ENCODE results near the gene CCDC81.
"Not testable (repeated sequence)": the region's sequence is repeated elsewhere in the genome, so short reads cannot be mapped to it uniquely, and the experiment has no call there.

Gene CCDC81

DNA sequence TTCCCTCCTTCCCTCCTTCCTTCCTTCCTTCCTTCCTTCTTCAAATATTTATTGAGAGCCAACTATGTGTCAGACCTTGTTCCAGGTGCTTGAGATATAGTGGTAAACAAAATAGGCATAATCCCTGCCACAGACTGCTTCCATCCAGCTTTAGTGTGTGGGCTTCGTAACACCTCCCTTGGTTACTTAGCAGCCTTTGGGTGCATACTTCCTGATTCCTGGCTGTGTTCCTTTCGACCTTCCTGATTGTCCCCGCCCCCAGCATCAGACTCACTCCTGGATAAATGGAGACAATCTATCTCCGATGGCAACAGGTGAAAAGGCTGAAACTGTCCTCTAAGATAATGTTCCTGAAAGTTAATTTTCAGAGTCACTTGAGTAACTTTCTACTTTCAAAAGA lies 13.5 kb downstream of the CCDC81 start:
- DNase-seq (ENCODE audit: low read depth): no peak

DNA sequence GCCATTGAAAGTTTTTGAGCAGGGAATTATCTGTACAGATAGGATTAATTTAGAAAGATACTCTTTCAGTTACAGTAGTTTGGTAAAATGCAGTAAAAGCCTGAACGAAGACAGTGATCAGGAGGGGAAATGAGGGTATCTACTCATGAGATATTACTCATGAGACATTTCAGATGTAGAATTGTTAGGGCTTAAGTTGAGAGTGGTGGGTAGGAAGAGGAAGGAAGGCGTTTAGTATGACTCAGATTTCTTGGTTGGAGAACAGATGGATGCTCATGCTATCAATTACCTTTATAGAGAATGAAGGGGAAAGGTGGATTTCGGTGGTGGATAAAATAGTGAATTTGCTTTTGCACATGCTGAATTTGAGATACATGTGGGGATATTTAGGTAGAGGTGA lies 15.8 kb downstream of the CCDC81 start:
- no peak for DNase-seq (ENCODE audit: low read depth)

DNA sequence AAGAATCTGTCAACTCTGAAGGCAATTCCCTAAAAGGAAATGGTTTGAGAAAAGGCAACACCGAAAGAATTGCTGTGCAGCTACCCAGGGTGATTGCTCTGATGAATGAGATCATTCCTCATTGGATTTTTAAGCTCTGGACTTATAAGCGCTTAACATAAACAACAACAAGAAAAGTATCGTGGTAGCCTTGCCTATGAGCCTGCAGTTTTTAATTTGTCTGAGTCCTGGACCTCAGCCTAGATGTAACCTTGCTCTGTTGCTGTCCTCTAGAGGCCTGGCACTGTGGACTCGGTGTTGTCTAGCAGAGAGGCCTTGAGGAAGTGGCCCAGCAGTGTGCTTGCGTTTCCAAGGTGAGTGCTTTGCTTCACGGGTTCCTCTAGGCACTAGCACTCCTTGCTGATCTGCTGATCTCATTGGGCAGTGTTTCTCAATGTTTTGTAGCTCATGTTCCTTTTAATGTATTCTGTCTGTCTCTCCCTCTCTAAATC lies 20.4 kb downstream of the CCDC81 start:
- no peak for DNase-seq (ENCODE audit: low read depth)

DNA sequence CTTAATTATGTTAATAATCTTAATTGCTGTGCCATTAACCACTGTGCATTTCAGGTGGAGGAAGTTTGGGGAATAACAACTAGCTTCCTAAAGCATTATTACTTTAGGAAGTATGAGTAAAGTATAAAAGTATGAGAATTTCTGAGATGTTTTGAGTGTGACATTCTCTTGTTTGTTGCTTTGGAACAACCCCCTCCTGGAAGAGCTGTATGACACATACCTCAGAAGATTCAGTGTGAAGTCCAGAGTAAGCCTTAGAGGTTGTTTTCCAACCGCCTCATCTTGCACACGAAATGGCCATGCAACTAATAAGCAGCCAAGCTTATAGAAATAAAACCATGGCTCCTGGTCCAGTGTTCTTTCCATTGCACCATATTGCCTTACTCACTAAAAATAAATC lies 21.7 kb downstream of the CCDC81 start:
- no peak for DNase-seq (ENCODE audit: low read depth)

DNA sequence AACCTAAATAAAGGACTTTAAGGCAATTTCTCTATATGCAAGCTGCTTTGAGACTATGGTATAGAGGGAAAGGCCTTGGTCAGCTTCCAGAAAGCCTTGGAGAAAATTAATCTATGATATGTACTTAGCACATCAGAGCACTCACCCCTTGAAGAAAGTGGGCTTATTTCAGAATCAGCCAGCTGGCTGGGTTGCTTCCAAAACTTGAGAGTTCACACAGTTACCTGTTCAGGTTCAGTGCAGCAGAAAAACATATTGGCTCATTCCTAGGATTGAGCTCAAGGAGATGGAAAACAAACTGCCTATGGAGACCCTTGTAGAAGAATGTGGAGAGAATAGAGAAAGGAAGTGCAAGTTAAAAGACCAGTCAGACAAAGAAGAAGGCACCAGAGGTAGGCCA lies 22.7 kb downstream of the CCDC81 start:
- no peak for DNase-seq (ENCODE audit: low read depth)

DNA sequence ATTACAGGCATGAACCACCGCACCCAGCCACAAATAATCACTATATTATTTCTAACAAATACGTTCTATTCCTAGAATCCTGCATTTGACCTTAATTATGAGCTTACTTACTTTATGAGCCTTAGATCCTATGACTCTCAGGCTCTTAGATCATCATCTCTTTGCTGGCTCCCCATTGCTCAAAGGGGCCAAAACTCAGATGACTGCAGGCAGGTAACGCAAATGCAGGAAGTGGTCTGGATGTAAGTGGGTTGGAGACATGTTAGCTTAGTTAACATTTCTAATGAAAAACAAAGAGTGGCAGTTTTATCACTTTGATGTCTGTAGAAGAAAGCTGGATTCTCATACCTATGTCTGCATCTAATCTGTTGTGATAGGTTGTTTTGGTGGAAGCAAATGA lies 23.4 kb downstream of the CCDC81 start:
- DNase-seq (ENCODE audit: low read depth): no peak

DNA sequence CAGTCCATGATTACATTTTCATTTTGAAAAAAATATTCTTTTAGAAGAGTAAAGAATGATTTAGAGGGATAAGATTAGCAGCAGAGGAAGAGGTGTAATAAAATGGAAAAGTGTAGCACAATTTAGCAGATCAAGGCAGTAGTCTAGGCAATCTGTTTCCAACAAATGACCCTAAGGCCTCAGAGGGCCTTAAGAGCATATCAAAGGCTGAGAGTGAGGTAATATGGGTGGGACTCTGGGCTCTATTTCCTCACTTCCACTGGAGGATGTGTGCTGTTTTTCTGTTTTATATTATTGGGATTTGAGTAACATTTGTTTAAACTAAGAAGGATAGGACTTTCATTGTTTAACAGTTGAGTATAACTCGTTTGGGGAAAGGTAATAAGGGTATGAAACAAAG lies 28.8 kb downstream of the CCDC81 start:
- no peak for DNase-seq (ENCODE audit: low read depth)

DNA sequence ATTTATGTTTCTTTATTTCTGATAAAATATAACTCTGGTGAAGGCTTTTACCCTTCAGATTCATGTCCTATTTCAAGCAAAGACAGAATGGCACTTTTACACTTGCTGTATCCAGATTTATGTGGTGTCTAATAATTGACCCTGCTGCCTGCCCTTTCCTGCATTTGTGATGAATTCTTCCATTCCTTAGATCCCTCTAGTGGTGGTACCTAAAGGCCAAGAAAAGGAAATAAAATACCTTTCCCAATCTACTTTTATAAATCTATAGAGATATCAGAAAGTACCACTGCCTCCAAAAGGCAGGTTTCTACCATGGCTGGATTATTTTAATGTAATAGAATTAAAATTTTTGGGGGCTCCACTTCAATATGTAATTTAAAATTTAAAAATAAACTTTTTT lies 34.2 kb downstream of the CCDC81 start:
- DNase-seq (ENCODE audit: low read depth): no peak

DNA sequence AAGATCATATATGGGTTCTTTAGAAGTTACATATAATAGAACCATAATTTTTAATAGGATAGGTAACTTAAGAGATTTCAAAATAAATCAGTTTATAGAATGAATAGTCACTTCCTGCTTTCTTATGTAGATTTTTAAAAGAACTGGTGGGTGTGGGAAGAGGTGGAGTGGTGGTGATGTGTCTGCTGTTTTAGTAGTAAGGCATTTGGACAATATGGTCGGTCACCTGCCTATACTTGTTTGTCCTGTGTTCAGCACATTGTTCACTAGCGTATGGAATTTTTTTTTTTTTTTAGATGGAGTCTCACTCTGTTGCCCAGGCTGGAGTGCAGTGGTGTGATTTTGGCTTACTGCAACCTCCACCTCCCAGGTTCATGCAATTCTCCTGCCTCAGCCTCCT lies 39.3 kb downstream of the CCDC81 start:
- DNase-seq (ENCODE audit: low read depth): no peak

DNA sequence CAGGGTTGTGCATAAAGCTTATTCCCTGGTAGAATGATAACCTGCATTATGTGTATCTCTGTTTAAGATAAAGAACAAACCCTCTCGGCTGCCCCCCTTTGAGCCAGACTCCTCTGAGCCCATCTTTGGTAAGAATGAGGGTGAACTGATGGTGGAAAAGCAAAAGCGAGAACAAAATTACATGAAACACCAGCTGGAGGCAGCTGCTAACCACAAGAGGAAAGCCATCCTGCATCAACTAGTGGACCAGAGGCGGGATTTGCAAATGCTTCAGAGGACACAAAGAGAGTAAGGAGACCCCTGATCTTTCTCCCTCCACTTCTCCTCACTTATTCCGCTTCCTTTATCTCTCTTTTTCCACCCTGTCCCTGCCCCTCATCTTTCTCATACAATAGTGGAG lies 40.3 kb downstream of the CCDC81 start:
- no peak for DNase-seq (ENCODE audit: low read depth)

DNA sequence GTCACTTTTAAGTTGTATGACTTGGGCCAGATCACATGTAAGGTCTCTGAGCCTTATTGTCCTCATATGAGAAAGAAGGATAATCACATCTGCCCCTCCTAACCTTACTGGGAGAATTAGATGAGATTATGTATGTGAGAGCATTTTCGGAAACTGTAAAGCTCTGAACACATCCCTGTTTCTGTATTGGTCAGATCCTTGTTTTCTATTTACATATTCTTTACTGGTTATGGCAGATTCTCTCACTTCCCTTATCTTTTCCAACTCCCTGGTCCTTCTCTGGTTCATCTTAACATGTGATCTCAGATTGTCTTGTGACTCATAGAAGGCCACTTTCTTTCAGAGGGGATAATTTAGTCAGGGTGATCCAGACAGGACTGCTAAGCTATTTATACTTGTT lies 41.8 kb downstream of the CCDC81 start:
- DNase-seq (ENCODE audit: low read depth): no peak

DNA sequence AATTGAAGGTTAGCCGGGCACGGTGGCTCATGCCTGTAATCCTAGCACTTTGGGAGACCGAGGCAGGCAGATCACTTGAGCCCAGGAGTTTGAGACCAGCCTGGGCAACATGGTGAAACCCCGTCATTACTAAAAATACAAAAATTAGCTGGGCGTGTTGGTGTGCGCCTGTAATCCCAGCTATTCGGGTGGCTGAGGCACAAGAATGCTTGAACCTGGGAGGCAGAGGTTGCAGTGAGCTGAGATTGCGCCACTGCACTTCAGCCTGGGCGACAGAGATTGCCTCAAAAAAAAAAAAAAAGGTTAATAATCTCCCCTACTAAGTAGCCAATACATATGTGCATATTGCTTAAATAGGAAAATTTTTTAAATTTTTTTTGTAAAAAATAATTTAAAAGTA lies 42.3 kb downstream of the CCDC81 start:
- DNase-seq (ENCODE audit: low read depth): not testable (repeated sequence)

DNA sequence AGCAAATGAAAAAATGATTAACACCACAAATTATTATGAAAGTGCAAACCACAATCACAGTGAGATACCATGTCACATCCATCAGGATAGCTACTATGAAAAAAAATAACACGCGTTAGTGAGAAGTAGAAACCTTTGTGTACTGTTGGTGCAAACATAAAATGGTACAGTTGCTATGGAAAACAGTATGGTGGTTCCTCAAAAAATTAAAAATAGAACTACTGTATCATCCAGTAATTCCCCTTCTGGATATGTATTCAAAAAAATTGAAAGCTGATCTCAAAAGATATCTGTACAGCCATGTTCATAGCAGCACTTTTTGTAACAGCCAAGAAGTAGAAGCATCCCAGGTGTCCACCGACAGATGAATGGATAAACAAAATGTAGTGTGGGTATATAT lies 43.4 kb downstream of the CCDC81 start:
- DNase-seq (ENCODE audit: low read depth): no peak

DNA sequence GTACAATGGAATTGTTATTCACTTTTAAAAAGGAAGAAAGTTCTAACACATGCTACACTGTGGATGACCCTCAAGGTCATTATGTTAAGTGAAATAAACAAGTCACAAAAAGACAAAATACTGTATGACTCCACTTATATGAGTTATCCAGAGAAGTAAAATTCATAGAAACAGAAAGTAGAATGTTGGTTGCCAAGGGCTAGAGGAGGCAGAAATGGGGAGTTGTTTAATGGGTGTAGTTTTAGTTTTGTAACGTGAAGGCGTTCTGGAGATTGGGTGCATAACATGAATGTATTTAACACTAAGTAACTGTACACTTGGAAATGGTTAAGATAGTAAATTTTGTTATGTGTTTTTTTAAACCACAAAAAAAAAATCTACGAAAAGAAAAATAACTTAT lies 43.8 kb downstream of the CCDC81 start:
- DNase-seq (ENCODE audit: low read depth): no peak

DNA sequence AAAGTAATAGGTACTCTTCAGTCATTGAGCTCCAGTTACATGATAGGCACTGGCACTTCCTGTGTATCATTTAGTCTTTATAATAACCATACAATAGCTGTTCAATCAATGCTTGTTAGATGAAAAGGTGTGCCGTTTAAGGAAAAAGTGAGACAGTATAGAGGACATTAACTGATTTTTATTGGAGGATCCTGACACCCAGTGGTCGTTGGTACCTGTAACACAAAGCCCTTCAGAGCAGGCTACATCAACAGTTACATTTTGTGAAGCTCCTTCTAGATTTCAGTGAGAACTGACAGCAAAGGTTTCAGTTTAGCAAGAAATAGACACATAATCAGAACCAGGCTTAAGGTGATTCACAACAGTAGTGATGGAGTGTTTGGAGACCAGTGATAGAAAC lies 44.2 kb downstream of the CCDC81 start:
- DNase-seq (ENCODE audit: low read depth): no peak

DNA sequence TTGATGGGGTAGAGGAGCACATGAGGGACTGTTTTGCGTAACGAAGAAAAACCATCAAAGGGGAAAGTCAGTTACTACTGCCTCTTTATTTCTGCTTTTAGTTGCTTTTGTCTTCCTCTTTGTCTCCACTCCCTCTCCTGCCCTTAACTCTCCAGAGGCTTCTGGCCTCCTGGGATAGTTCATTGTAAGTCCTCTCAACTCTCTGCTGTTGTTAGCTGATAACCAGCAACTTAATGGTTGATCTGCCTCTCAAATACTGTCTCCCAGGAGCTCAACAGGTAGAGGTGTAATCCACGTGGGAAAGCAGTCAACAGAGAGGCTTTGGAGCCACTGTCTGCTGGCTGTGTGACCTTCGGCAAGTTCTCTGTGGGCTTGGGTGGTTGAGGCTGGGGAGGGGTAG lies 47.3 kb downstream of the CCDC81 start:
- DNase-seq (ENCODE audit: low read depth): no peak

DNA sequence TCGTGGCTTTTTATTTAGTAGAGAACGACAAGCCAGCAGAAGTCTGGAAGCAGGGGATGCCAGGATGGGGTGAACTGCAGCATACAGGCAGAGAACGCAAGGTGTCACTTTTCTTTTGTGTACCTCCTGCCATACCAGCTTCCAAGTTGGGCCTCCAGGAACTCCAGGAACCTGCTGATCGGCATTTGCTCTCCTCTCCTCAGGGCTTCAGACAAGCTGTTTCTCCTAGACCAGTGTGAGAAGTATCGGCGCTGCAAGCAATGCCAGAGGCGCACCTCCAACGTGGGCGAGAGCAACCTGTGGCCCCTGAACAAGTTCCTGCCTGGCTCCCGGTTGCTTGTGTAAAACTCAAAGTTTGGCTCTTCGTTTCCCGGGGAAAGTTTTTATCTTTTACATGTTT lies 47.7 kb downstream of the CCDC81 start:
- no peak for DNase-seq (ENCODE audit: low read depth)

DNA sequence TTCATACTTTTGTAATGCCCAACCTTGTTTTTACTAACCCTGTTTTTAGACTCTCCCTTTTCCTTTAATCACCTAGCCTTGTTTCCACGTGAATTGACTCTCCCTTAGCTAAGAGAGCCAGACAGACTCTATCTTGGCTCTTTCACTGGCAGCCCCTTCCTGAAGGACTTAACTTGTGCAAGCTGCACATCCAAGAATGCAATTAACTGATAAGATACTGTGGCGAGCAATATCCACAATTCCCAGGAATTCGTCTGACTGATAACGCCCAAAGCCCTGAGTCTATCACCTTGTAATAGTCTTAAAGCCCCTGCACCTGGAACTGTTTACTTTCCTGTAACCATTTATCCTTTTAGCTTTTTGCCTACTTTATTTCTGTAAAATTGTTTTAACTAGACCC lies 48.8 kb downstream of the CCDC81 start:
- not testable (repeated sequence) for DNase-seq (ENCODE audit: low read depth)

DNA sequence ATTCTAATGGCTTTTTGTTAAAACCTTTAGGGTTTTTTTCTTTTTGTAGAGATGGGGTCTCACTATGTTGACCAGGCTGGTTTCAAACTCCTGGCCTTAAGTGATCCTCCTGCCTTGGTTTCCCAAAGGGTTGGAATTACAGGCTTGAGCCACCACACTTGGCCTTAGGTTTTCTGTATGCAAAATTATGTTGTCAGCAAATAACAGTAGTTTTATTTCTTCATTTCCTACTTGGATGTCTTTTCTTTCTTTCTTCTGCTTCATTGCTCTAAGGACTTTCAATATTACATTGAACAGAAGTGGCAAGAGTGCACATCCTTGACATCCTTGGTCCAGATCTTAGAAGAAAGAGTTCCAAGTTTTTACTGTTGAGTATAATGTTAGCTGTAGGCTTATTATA lies 52.8 kb downstream of the CCDC81 start:
- DNase-seq (ENCODE audit: low read depth): no peak

DNA sequence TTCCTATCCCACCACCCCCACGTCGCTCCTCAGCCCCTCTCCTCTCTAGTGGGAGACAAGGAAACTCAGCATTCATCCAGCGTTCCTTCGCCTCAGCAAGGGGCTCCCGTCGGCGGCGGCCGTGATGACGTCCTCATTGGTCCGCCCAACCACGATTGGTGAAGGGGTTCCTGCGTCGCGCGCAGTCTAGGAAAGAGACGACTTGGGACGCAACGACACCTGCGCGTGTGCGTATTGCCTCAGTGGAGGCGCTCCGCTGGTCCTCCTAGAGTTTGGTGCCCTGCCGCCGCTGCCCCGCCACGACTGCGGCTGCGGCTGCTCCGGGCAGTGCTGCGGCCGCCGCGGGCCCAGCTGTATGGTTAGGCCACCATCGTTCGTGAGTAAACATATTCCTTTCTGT lies 56.6 kb downstream of the CCDC81 start:
- no peak for DNase-seq (ENCODE audit: low read depth)

DNA sequence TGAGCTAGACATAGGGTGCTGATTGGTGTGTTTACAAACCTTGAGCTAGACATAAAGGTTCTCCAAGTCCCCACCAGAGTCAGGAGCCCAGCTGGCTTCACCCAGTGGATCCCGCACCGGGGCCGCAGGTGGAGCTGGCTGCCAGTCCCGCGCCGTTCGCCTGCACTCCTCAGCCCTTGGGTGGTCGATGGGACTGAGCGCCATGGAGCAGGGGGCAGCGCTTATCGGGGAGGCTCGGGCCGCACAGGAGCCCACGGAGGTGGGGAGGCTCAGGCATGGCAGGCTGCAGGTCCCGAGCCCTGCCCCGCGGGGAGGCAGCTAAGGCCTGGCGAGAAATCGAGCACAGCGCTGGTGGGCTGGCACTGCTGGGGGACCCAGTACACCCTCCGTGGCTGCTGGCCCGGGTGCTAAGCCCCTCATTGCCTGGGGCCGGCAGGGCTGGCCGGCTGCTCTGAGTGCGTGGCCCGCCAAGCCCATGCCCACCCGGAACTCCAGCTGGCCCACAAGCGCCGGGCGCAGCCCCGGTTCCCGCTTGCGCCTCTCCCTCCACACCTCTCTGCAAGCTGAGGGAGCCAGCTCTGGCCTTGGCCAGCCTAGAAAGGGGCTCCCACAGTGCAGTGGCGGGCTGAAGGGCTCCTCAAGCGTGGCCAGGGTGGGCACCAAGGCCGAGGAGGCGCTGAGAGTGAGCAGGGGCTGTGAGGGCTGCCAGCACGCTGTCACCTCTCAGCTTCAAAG lies 58.8 kb downstream of the CCDC81 start:
- DNase-seq (ENCODE audit: low read depth): not testable (repeated sequence)

DNA sequence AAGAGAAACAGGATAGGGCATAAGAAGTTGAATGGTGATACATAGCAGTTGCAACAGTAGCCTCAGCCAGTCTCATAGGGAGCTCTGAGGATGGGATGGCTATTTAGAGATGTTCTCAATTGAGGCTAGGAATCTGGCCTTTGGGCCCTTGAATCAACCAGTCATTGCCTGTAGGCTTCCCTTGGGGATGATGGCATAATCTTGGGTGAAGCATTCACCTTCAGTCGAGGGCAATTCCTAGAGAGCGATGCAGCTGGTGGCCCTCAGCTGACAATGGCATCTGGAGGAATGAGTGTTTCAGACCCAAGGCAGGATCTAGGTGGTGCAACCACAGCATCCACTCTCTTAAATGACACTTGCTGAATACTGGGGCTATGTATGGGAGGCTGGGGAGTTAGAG lies 61.0 kb downstream of the CCDC81 start:
- DNase-seq (ENCODE audit: low read depth): no peak

DNA sequence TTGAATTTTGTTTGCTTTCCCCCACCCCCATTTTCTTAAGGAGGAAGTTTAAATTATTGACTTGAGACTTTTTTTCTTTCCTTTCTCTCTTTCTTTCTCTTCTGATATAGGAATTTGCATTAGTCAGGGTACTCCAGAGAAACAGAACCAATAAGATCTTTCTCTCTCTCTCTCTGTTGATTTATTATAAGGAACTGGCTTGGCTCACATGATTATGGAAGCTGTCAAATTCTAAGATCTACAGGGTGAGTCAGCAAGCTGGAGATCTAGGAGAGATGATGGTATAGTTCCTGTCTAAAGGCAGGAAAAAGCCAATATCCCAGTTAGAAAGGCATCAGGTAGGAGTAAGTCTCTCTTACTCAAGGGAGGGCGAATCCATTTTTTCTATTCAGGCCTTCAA lies 64.0 kb downstream of the CCDC81 start:
- no peak for DNase-seq (ENCODE audit: low read depth)

DNA sequence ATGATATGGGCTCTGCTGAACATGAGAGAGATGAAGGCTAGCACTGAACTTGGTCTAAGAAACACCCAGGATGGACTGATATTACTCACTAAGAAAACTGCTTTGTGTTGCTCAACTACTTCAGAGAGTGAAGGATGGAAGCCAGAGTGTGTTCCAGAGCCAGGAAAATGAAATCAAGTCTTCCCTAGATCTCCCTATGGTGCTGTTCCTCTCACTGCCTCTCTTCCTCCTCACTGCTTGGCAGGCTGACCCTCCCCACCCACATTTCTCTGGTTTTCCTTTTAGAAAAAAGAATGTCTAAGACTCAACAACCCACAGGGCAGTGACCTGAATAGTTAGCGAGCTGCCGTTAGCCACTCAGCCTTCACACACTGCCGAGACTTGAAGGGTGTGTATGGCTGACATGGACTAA lies 65.6 kb downstream of the CCDC81 start:
- no peak for DNase-seq (ENCODE audit: low read depth)

DNA sequence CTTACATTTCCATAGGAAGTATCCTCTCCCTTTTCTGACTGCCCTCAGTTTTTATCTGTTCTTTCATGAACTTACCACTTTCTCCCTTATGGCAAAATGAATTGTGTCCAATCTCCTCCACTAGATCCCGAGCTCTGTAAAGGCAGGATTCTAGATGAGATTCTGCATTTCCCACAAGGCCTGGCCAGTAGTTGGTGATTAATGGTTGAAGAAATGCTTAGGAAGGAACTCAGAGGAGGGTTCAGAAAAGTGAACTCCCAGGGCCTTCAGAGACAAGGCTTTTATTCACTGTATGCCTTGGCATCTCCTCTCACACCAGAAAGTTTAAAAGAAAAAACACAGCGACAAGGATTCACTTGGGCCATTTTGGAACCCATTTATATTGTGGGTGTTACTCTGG lies 66.2 kb downstream of the CCDC81 start:
- DNase-seq (ENCODE audit: low read depth): no peak

All from stimulated activated CD8-positive, alpha-beta memory T cell treated with anti-CD3 and anti-CD28 coated beads, Interleukin-12 subunit alpha, Interleukin-12 subunit beta, amount 100 ng/mL, for 4 hours (primary cell).